ENCODE data around the gene DNMT3B.

Gene DNMT3B

DNA sequence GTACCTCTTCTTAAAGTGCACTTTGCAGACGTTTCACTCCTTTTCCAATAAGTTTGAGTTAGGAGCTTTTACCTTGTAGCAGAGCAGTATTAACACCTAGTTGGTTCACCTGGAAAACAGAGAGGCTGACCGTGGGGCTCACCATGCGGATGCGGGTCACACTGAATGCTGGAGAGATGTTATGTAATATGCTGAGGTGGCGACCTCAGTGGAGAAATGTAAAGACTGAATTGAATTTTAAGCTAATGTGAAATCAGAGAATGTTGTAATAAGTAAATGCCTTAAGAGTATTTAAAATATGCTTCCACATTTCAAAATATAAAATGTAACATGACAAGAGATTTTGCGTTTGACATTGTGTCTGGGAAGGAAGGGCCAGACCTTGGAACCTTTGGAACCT is 86.7 kb downstream of the DNMT3B start:
- no peak for TF ChIP-seq POLR2A (IDR thresholded peaks at IDR 0.05; ENCODE audit: extremely low read depth, insufficient read length)
- no peak for TF ChIP-seq MAX (IDR thresholded peaks at IDR 0.05; ENCODE audit: low read depth, low read length)
- TF ChIP-seq MYC (IDR thresholded peaks at IDR 0.05; ENCODE audit: low read depth, low read length), result no peak
- TF ChIP-seq, protein P1, sequence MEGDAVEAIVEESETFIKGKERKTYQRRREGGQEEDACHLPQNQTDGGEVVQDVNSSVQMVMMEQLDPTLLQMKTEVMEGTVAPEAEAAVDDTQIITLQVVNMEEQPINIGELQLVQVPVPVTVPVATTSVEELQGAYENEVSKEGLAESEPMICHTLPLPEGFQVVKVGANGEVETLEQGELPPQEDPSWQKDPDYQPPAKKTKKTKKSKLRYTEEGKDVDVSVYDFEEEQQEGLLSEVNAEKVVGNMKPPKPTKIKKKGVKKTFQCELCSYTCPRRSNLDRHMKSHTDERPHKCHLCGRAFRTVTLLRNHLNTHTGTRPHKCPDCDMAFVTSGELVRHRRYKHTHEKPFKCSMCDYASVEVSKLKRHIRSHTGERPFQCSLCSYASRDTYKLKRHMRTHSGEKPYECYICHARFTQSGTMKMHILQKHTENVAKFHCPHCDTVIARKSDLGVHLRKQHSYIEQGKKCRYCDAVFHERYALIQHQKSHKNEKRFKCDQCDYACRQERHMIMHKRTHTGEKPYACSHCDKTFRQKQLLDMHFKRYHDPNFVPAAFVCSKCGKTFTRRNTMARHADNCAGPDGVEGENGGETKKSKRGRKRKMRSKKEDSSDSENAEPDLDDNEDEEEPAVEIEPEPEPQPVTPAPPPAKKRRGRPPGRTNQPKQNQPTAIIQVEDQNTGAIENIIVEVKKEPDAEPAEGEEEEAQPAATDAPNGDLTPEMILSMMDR (IDR thresholded peaks at IDR 0.05; ENCODE audit: low read depth, low read length), result no peak
- no peak for DNase-seq (ENCODE audit: low read depth)
- no peak overlapping the region for H3K4me3 ChIP-seq (ENCODE audit: low read depth, low read length)

GRCh38 chr20:32849577-32849976 is 87.4 kb downstream of the DNMT3B start:
- no peak for TF ChIP-seq MAX (IDR thresholded peaks at IDR 0.05; ENCODE audit: low read depth, low read length)
- no peak overlapping the region for H3K4me3 ChIP-seq (ENCODE audit: low read depth, low read length)
- DNase-seq (ENCODE audit: low read depth), result no peak

GRCh38 chr20:32855387-32855786 is 93.2 kb downstream of the DNMT3B start:
- no peak overlapping the region for H3K4me3 ChIP-seq (ENCODE audit: low read depth, low read length)
- DNase-seq (ENCODE audit: low read depth), result no peak
- TF ChIP-seq POLR2A (IDR thresholded peaks at IDR 0.05; ENCODE audit: extremely low read depth, insufficient read length) (no peak), MYC (IDR thresholded peaks at IDR 0.05; ENCODE audit: low read depth, low read length) (no peak), MAX (IDR thresholded peaks at IDR 0.05; ENCODE audit: low read depth, low read length) (no peak)
- TF ChIP-seq, protein P1 (IDR thresholded peaks at IDR 0.05; ENCODE audit: low read depth, low read length), result no peak

DNA sequence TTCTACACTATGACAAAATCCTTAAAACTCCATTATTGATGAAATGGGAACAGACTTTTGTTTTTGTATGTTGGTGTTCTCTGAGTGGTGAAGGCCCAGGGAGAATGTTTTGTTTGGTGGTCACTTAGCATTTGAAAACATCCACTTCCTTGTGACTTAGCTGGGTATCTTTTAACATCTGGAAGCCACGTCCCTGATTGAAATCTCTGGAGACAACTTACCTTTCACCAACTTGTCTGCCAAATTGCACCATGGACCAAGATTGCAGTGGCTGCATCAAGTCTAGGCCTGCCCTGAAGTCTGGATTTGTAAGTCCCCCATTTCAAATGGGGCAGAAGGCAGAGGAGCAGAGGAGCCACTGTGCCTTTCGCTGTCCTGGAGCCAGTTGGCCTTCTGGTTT is 96.0 kb downstream of the DNMT3B start:
- DNase-seq (ENCODE audit: low read depth), result no peak
- H3K4me3 ChIP-seq (ENCODE audit: low read depth, low read length), result no peak overlapping the region
- TF ChIP-seq, protein P1 (IDR thresholded peaks at IDR 0.05; ENCODE audit: low read depth, low read length), result no peak
- no peak for TF ChIP-seq POLR2A (IDR thresholded peaks at IDR 0.05; ENCODE audit: extremely low read depth, insufficient read length)
- no peak for TF ChIP-seq MAX (IDR thresholded peaks at IDR 0.05; ENCODE audit: low read depth, low read length)
- TF ChIP-seq MYC (IDR thresholded peaks at IDR 0.05; ENCODE audit: low read depth, low read length), result no peak
